ENCODE results near the gene CDH24. TPM values are rescaled to one million over a fixed set of nuclear protein-coding genes. Genes with fewer than 3 reads are reported as not detected.

Gene CDH24
- total and polyA plus RNA-seq, 2 of the 13 experiments (the other 11 are each of a cell fraction or from before 2014, with no cell fraction given): 0.69 to 0.99 TPM

- TF ChIP-seq ZBTB40 (IDR thresholded peaks at IDR 0.05): no peak
- TF ChIP-seq ZBTB40 (CRISPR knock-in tag; IDR thresholded peaks at IDR 0.05): peak; percentile 96
- TF ChIP-seq REST (IDR thresholded peaks at IDR 0.05; ENCODE audit: borderline replicate concordance in 1 of 2, low read depth in 1 of 2, low read length in 2 of 2): peak in 1 of 2 experiments; percentile 71; a peak in 2 of 4 replicates
- no peak; the same call in 1 of the 2 replicates for TF ChIP-seq ZFAT (CRISPR knock-in tag; conservative IDR thresholded peaks at IDR 0.05)
- TF ChIP-seq ZNF121 (CRISPR knock-in tag; IDR thresholded peaks at IDR 0.05): peak; percentile 50; the same call in 1 of the 2 replicates
- TF ChIP-seq ASH2L (IDR thresholded peaks at IDR 0.05; ENCODE audit: insufficient read length, low read depth, low read length): peak; percentile 96
- no peak for TF ChIP-seq ZNF282 (IDR thresholded peaks at IDR 0.05; ENCODE audit: partially characterized antibody)
- TF ChIP-seq TP53 (CRISPR knock-in tag; conservative IDR thresholded peaks at IDR 0.05): peak; percentile 80; the same call in 1 of the 2 replicates
- TF ChIP-seq SIN3A (IDR thresholded peaks at IDR 0.05; ENCODE audit: borderline replicate concordance, low read depth, low read length): peak; percentile 29; the same call in 1 of the 2 replicates
- TF ChIP-seq ZNF496 (CRISPR knock-in tag; IDR thresholded peaks at IDR 0.05; ENCODE audit: insufficient replicate concordance): no peak
- peak; percentile 96 for TF ChIP-seq ZNF558 (CRISPR knock-in tag; IDR thresholded peaks at IDR 0.05; ENCODE audit: borderline replicate concordance)
- TF ChIP-seq ZNF546 (CRISPR knock-in tag; conservative IDR thresholded peaks at IDR 0.05): peak; percentile 94; the same call in 1 of the 2 replicates
- TF ChIP-seq CREB1 (IDR thresholded peaks at IDR 0.05): peak; percentile 90
- peak; percentile 98; the same call in 1 of the 2 replicates for TF ChIP-seq CREB1 (CRISPR knock-in tag; IDR thresholded peaks at IDR 0.05)
- no peak for TF ChIP-seq FLYWCH1 (CRISPR knock-in tag; IDR thresholded peaks at IDR 0.05)
- peak; percentile 77 for TF ChIP-seq NCOA2 (CRISPR knock-in tag; IDR thresholded peaks at IDR 0.05)
- TF ChIP-seq ZNF274 (CRISPR knock-in tag; IDR thresholded peaks at IDR 0.05): peak; percentile 65; the same call in 1 of the 2 replicates
These were observed 22.6 kb downstream of the CDH24 start, which contains the start of gene PSMB5 (continued) for GRCh38 chr14:23034498-23035302.
